ENCODE data around the gene B4GALT1. TPM values are rescaled to one million over a fixed set of nuclear protein-coding genes. Genes with fewer than 3 reads are reported as not detected.

B4GALT1 gene
- total and polyA plus RNA-seq, 2 donors (not counting 3 experiments of a cell fraction or from before 2014, with no cell fraction given): 61.4 to 66.5 TPM

DNA sequence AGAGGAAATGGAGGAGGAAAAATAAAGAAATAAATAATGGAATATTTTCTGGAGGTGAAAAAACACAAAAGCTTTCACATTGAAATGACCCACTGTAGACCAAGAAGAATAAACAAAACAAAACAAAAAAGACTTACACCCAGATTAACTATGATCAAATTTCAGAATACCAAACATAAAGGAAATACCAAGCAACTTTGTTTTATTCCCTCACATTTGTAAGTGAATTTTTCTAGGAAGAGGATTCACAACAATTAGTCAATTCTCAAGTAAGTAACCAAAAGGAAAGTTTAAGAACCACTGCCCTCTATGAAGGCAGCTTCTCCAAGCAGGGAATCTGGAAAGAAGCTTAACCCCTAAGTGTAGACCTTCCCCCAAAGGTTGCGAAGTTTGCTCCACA, 29.6 kb upstream of the B4GALT1 start:
- Histone ChIP-seq H2AFZ (ENCODE audit: low read depth, low read length) (no peak overlapping the region), H3K27ac (ENCODE audit: insufficient read depth, low read depth, low read length) (no peak overlapping the region), H3K4me3 (replicated peaks in 1 of 3; ENCODE audit: insufficient read depth in 1 of 3, low read depth in 1 of 3, low read length in 3 of 3) (no peak overlapping the region), H3K36me3 (ENCODE audit: control insufficient read depth in 2 of 2, extremely low read depth in 1 of 2, insufficient read depth in 2 of 2, low read length in 2 of 2) (no peaks in the 10 kb centered on the region), H3K9me1 (replicated peaks; ENCODE audit: control insufficient read depth, extremely low read depth, insufficient read depth, low read length) (no peaks in the 10 kb centered on the region), H3K4me2 (ENCODE audit: insufficient read depth, low read length) (no peak overlapping the region), H3K9me3 (replicated peaks; ENCODE audit: control insufficient read depth, insufficient read depth, low read length) (no peaks in the 10 kb centered on the region), H3K4me1 (ENCODE audit: control insufficient read depth, extremely low read depth, insufficient read depth, low read length) (no peaks in the 10 kb centered on the region), H4K20me1 (replicated peaks; ENCODE audit: control insufficient read depth, extremely low read depth, insufficient read depth, low read length) (no peaks in the 10 kb centered on the region), H3K79me2 (ENCODE audit: control insufficient read depth, insufficient read depth, low read length) (no peaks in the 10 kb centered on the region), H3K27me3 (ENCODE audit: control insufficient read depth in 2 of 2, insufficient read depth in 2 of 2, low read length in 2 of 2) (peaks cover 6 to 11% of the 10 kb centered on the region in 2 experiments), H3K9ac (replicated peaks; ENCODE audit: extremely low read depth, insufficient read depth, low read length) (no peak overlapping the region)
- no peak for FAIRE-seq
- DNase-seq (ENCODE audit: low read depth, low spot score): no peak
- ChIA-PET POLR2A (interaction anchor here (0.7 kb wide), 1 partner anchor 34 kb away, joined by 5 read pairs; no protein-coding TSS in a partner anchor), CTCF (interaction anchor here (1.2 kb wide), 1 partner anchor 26 kb away, joined by 3 read pairs; no protein-coding TSS in a partner anchor)
- intact Hi-C loops (cut with micrococcal nuclease) (no loop called here), dilution Hi-C loops (cut with MboI; ENCODE audit: extremely low pct_ligation_motif_present, low sequenced_read_pairs) (no loop called here)
- TF ChIP-seq EZH2 (IDR thresholded peaks at IDR 0.05; ENCODE audit: borderline replicate concordance, low read depth, low read length, severe bottlenecking) (no peak), POLR2A (IDR thresholded peaks at IDR 0.05; ENCODE audit: low read depth, low read length) (no peak), FOS (IDR thresholded peaks at IDR 0.05; ENCODE audit: borderline replicate concordance, insufficient read depth, low read length) (no peak), GATA2 (IDR thresholded peaks at IDR 0.05; ENCODE audit: insufficient read depth, insufficient read length, low read depth, low read length) (no peak), MYC (IDR thresholded peaks at IDR 0.05; ENCODE audit: low read depth, low read length) (no peak), POLR2AphosphoS5 (IDR thresholded peaks at IDR 0.05; ENCODE audit: insufficient read depth, low read depth, low read length) (no peak), JUN (IDR thresholded peaks at IDR 0.05; ENCODE audit: borderline replicate concordance, insufficient read depth, insufficient read length, low read depth) (no peak)
- TF ChIP-seq, protein P1, sequence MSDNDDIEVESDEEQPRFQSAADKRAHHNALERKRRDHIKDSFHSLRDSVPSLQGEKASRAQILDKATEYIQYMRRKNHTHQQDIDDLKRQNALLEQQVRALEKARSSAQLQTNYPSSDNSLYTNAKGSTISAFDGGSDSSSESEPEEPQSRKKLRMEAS (IDR thresholded peaks at IDR 0.05; ENCODE audit: insufficient read depth, insufficient read length): no peak
- TF ChIP-seq, protein P2, sequence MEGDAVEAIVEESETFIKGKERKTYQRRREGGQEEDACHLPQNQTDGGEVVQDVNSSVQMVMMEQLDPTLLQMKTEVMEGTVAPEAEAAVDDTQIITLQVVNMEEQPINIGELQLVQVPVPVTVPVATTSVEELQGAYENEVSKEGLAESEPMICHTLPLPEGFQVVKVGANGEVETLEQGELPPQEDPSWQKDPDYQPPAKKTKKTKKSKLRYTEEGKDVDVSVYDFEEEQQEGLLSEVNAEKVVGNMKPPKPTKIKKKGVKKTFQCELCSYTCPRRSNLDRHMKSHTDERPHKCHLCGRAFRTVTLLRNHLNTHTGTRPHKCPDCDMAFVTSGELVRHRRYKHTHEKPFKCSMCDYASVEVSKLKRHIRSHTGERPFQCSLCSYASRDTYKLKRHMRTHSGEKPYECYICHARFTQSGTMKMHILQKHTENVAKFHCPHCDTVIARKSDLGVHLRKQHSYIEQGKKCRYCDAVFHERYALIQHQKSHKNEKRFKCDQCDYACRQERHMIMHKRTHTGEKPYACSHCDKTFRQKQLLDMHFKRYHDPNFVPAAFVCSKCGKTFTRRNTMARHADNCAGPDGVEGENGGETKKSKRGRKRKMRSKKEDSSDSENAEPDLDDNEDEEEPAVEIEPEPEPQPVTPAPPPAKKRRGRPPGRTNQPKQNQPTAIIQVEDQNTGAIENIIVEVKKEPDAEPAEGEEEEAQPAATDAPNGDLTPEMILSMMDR (IDR thresholded peaks at IDR 0.05; ENCODE audit: extremely low read depth in 1 of 2, insufficient read depth in 1 of 2, low read depth in 1 of 2, low read length in 2 of 2): no peak
- no TSS peak for BruUV-seq (replicated peaks)

Data from endothelial cell of umbilical vein (primary cell).